Measurements from ENCODE around the gene LIPJ.

DNA sequence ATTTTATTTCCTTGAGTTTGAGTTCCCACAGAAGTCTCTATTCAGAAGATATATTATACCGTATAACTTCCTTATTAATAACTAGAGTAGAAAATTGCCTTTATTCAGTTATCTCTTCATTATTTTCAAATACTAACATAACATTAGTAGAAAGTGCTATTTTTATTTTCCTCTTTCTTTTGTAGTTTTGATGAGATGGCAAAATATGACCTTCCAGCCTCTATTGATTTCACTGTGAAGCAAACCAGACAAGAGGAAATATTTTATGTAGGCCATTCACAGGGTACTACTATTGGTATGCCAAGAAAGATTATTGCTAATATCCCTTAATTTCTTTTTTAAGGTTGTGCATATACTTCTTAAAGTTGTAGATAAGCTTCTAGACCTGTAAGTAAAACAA, 7.9 kb downstream of the LIPJ start:
- TF ChIP-seq EZH2 (IDR thresholded peaks at IDR 0.05; ENCODE audit: low read length, missing control alignments), result no peak
- TF ChIP-seq, protein P1, sequence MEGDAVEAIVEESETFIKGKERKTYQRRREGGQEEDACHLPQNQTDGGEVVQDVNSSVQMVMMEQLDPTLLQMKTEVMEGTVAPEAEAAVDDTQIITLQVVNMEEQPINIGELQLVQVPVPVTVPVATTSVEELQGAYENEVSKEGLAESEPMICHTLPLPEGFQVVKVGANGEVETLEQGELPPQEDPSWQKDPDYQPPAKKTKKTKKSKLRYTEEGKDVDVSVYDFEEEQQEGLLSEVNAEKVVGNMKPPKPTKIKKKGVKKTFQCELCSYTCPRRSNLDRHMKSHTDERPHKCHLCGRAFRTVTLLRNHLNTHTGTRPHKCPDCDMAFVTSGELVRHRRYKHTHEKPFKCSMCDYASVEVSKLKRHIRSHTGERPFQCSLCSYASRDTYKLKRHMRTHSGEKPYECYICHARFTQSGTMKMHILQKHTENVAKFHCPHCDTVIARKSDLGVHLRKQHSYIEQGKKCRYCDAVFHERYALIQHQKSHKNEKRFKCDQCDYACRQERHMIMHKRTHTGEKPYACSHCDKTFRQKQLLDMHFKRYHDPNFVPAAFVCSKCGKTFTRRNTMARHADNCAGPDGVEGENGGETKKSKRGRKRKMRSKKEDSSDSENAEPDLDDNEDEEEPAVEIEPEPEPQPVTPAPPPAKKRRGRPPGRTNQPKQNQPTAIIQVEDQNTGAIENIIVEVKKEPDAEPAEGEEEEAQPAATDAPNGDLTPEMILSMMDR (conservative IDR thresholded peaks at IDR 0.05 in 1 of 2, IDR thresholded peaks at IDR 0.05 in 1 of 2; ENCODE audit: low read depth in 1 of 2, low read length in 2 of 2), result no peak
